ENCODE measurements around the gene ARHGAP40.

ARHGAP40 gene

DNA sequence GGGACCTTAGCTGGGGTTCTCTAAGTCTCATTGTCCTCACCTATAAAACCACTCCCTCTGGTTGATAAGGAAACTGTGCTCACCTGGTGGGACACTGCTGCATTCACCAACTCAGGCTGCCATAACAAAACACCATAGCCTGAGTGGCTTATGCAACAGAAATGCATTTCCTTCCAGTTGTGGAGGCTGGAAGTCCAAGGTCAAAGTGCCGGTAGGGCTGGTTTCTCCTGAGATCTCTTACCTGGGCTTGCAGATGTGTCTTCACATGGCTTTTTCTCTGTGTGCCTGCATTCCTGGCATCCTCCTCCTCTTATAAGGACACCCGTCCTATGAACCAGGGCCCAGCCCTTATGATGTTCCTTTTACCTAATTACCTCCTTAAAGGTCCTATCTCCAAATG, 62.7 kb downstream of the ARHGAP40 start:
- no peak for DNase-seq (ENCODE audit: low read depth)
- TF ChIP-seq CTCF (conservative IDR thresholded peaks at IDR 0.05; ENCODE audit: low read length): no peak

GRCh38 chr20:38665094-38665493, 63.5 kb downstream of the ARHGAP40 start:
- no peak for DNase-seq (ENCODE audit: low read depth)
- TF ChIP-seq CTCF (conservative IDR thresholded peaks at IDR 0.05; ENCODE audit: low read length): no peak
- no peak overlapping the region for H3K4me3 ChIP-seq (ENCODE audit: low read length)

More for the DNA sequence above, 62.7 kb downstream of the ARHGAP40 start:
- no peak overlapping the region for H3K4me3 ChIP-seq (ENCODE audit: low read length)

GRCh38 chr20:38665506-38666285, 64.1 kb downstream of the ARHGAP40 start:
- H3K4me3 ChIP-seq (ENCODE audit: low read length): no peak overlapping the region
- no peak for TF ChIP-seq CTCF (conservative IDR thresholded peaks at IDR 0.05; ENCODE audit: low read length)
- DNase-seq (ENCODE audit: low read depth): no peak

DNA sequence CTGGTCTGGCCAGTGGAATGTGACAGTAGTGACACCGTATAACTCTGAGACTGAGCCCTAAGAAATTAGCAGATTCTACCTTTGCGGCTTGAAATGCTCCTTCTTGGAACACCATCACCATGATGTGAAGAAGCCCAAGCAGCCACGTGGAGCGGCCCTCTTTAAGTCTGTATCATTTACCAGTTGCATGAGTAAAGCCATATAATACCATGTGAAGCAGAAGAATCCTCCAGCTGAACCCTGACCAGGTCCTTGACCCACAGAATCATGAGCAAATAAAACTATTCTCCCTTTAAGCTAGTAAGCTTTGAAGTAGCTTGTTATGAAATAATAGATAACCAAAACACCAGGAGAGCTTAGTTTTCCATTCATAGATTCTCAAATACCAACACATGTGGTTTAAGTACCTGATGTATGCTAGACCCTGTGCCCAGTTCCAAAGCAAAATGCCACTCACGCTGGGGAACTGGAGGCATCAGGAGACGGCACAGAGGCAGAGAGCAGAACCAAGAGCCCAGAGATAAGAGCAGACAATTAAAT, 65.9 kb downstream of the ARHGAP40 start:
- no peak for TF ChIP-seq CTCF (conservative IDR thresholded peaks at IDR 0.05; ENCODE audit: low read length)
- H3K4me3 ChIP-seq (ENCODE audit: low read length): no peak overlapping the region
- DNase-seq (ENCODE audit: low read depth): no peak

- no peak overlapping the region for H3K4me3 ChIP-seq (ENCODE audit: low read length)
- no peak for TF ChIP-seq CTCF (conservative IDR thresholded peaks at IDR 0.05; ENCODE audit: low read length)
- no peak for DNase-seq (ENCODE audit: low read depth)
These were observed 68.1 kb downstream of the ARHGAP40 start for GRCh38 chr20:38669688-38670087.

- no peak for TF ChIP-seq CTCF (conservative IDR thresholded peaks at IDR 0.05; ENCODE audit: low read length)
- no peak overlapping the region for H3K4me3 ChIP-seq (ENCODE audit: low read length)
These were observed 69.2 kb downstream of the ARHGAP40 start for GRCh38 chr20:38670786-38671185.

DNA sequence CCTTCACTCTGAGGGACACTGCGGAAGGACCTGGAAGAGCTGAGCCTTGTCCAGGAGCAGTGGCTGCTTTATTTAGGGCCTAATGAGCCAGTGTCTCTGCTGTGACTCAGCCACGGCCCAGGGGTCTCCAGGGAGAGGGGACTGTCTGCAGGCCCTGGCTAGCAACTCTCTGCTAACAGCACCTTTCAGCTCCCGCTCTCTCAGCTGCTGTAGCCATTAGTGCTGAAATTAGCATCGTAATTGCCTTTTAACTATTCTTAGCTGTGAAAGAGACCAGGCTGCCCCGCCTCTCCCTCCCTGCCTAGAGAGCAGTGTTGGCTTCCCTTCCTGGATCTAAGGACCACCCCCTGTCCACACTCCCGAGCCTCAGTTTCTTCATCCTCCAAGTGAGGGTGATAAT, 69.6 kb downstream of the ARHGAP40 start:
- no peak for DNase-seq (ENCODE audit: low read depth)
- no peak for TF ChIP-seq CTCF (conservative IDR thresholded peaks at IDR 0.05; ENCODE audit: low read length)
- H3K4me3 ChIP-seq (ENCODE audit: low read length): no peak overlapping the region

More at GRCh38 chr20:38670786-38671185, 69.2 kb downstream of the ARHGAP40 start:
- DNase-seq (ENCODE audit: low read depth): no peak
